Measurements from ENCODE around the gene CREBZF.
A peak's percentile ranks its signal among the peaks of the same experiment; 100 is the strongest.

The CREBZF gene

GRCh38 chr11:85664615-85665481, at the start of gene CREBZF:
Gene CREBZF, minus strand, starts transcription at chr11:85665129. Its CDS starts 254 bp downstream, at chr11:85664875.
- DNase-seq, result peak; percentile 98

GRCh38 chr11:85712953-85713352, 48.0 kb upstream of the CREBZF start:
- DNase-seq, result no peak

- no peak for DNase-seq
These were observed 46.0 kb upstream of the CREBZF start for GRCh38 chr11:85710917-85711316.

- no peak for DNase-seq
These were observed 45.2 kb upstream of the CREBZF start for GRCh38 chr11:85709941-85710702.

GRCh38 chr11:85705800-85706199, 40.9 kb upstream of the CREBZF start:
- DNase-seq, result no peak

GRCh38 chr11:85704967-85705366, 40.0 kb upstream of the CREBZF start:
- no peak for DNase-seq

GRCh38 chr11:85699957-85700741, 35.2 kb upstream of the CREBZF start:
- no peak for DNase-seq

GRCh38 chr11:85698195-85698594, 33.3 kb upstream of the CREBZF start:
- DNase-seq, result no peak

GRCh38 chr11:85697747-85698146, 32.8 kb upstream of the CREBZF start:
- DNase-seq, result no peak

GRCh38 chr11:85695546-85695945, 30.6 kb upstream of the CREBZF start:
- no peak for DNase-seq

- DNase-seq, result no peak
These were observed 29.6 kb upstream of the CREBZF start for GRCh38 chr11:85694385-85694980.

GRCh38 chr11:85685820-85686459, 21.0 kb upstream of the CREBZF start, which contains the start of gene CCDC89:
Gene CCDC89, minus strand, starts transcription at chr11:85686195. Its CDS starts 65 bp downstream, at chr11:85686130.
- DNase-seq, result peak; percentile 80

GRCh38 chr11:85685125-85685819, 20.3 kb upstream of the CREBZF start:
- DNase-seq, result peak; percentile 78

GRCh38 chr11:85682330-85683305, 17.7 kb upstream of the CREBZF start:
- peak; percentile 88 for DNase-seq

- peak; percentile 83 for DNase-seq
These were observed 16.0 kb upstream of the CREBZF start for GRCh38 chr11:85680897-85681296.

GRCh38 chr11:85679576-85679975, 14.6 kb upstream of the CREBZF start:
- DNase-seq, result peak; percentile 53

- no peak for DNase-seq
These were observed 8.5 kb upstream of the CREBZF start for GRCh38 chr11:85673393-85673792.

- no peak for DNase-seq
These were observed 7.4 kb upstream of the CREBZF start for GRCh38 chr11:85672105-85672902.

Data from retina (tissue), 1 donor.